EL (cell line): ENCODE measurements around the gene ILKAP.
A peak's percentile ranks its signal among the peaks of the same experiment; 100 is the strongest.

Experiments used
- DNase-seq: peaks from one replicate; pipeline ENCODE4 v3.0.0-alpha.2; 2016

ILKAP gene

DNA sequence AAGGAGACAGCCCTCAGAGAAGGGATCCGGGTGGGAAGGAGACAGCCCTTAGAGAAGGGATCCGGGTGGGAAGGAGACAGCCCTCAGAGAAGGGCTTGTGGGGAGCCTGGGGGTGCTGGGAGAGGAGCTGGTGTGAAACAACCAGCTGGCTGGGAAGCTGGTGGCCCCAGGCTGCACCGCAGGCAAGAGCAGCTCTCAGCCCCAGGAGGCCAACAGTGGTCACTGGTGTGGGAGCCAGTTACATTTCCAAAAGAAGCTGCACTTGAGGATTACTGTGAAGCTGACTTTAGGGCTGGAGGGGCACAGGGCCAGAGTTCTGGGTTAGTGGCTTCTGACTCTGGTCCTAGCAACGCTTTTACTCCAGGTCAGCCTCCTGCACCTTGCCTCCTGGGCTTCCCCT lies 33.1 kb upstream of the ILKAP start:
- no peak for DNase-seq

DNA sequence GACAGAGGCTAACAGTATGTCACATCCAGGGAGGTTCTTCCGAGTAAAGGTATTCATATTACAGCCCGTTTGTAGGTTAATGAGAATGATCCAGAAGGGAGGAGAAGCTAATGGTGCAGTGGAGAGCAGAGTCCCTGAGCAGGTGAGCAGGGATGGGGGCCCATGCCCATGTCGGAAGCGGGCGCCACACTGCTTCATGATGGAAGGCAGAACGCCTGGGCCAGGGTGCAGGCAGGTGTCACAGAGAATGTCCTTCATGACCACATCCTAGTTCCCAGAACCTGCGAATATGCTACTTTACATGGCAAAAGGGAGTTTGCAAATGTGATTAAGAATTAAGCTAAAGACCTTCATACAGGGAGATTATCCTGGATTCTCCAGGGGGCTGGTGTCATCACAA lies 32.4 kb upstream of the ILKAP start:
- DNase-seq, result no peak

GRCh38 chr2:238235331-238235732 lies 31.8 kb upstream of the ILKAP start:
- peak; percentile 29 for DNase-seq

DNA sequence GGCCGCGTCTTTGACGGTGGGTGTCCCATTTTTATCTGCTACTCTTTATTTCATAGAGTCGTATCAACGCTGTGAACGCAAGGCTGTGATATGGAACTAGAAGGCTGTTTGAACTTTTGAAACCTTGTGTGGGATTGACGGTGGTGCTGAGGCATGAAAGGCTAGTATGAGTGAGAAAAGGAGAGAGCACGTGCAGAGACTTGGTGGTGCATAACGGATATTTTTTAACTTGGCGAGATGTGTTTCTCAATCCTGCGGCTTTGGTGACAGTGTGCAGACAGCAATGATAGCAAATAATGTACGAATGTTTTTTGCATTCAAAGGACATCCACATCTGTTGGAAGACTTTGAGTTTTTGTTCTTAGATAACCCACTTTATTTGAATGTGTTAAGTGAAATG lies 30.1 kb upstream of the ILKAP start:
- no peak for DNase-seq

DNA sequence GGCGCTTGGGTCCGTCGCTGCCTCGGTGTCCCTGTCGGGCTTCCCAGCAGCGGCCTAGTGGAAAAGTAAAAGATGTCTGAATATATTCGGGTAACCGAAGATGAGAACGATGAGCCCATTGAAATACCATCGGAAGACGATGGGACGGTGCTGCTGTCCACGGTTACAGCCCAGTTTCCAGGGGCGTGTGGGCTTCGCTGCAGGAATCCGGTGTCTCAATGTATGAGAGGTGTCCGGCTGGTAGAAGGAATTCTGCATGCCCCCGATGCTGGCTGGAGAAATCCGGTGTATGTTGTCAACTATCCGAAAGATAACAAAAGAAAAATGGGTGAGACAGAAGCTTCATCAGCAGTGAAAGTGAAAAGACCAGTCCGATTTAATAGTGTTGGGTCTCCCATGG lies 28.3 kb upstream of the ILKAP start:
- DNase-seq, result no peak

DNA sequence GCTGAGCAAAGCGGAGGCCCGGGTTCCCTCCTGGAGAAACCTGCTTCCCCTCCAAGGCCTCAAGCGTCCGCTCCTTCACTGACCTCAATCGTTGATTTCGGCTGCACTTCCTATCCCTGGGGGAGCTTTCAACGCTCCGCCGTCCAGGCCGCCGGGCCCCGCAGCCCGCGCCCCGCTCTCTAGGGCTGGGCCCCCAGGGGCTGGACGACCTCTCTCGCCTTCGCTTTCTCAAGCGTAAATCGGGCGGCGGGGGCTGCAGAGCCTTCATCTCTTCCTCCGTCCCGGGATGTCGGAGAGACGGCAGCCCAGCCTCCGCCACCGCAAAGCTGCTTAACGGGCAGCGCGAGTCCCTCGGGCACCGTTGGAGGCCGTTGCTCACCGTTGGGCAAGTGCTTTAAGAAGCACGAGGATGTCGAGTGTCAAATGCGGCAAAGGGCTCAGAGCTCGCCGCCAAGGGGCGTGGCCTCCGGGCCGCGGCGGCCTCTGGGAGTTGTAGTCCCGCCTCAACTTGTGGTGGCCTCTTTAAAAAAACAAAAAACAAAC lies 27.8 kb upstream of the ILKAP start:
- peak; percentile 45 for DNase-seq

DNA sequence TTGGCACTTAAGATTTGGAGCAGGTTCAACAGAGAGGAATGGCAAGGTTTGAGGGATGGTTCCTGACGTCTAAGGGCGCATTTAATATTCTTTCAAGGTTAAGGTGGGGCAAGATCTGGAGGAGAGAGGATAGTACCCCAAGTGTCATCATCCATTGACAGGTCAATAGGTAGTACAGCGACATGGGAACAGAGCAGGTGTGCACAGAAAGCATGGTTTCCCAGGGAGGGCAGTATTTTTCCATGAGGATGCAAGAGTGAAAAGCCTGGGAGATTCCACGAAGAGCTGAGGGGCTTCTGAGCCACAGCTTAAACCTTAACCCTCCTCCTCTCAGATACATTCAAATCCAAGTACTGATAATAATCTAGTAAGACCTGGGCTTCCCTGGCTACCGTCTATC lies 27.2 kb upstream of the ILKAP start:
- DNase-seq, result no peak

DNA sequence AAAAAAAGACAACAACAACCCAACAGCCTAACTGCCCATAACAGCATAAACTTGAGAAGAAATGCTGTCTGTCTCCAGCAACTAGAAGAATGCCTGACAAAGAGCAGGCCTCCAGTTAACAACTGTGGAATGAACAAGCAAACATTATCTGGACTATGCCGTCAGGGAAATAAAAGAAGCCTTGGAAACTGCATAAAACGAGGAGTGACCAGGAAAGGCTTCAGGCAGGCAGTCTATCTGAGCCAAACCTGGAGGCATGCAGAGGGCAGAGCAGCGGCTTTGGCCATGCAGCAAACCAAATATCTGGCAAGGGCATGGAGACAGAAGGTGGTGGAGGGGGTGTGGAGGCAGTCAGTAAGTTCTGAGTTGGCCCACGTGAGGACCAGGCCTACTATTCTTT lies 25.2 kb upstream of the ILKAP start:
- no peak for DNase-seq

DNA sequence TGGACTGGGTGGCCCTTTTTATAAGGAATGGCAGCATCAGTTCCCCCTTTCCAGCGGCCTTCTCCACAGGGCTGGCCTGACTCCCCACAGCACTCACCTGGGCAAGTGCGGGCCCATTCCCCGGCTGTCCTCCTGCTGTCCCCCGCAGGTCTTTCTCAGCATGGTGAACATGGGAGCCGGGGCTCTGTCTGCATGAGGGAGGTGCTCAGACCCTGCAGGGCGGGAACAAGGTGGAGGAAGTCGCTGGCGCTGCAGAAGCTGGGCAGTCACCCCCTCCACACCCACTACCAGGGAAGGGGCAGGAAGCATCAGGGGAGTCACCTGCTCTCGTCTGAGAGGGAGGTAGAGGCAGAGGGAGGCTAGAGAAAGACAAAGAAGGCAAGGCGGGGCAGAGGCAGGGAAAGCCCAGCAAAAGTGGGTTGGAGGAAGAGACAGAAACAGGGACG lies 24.1 kb upstream of the ILKAP start:
- no peak for DNase-seq

DNA sequence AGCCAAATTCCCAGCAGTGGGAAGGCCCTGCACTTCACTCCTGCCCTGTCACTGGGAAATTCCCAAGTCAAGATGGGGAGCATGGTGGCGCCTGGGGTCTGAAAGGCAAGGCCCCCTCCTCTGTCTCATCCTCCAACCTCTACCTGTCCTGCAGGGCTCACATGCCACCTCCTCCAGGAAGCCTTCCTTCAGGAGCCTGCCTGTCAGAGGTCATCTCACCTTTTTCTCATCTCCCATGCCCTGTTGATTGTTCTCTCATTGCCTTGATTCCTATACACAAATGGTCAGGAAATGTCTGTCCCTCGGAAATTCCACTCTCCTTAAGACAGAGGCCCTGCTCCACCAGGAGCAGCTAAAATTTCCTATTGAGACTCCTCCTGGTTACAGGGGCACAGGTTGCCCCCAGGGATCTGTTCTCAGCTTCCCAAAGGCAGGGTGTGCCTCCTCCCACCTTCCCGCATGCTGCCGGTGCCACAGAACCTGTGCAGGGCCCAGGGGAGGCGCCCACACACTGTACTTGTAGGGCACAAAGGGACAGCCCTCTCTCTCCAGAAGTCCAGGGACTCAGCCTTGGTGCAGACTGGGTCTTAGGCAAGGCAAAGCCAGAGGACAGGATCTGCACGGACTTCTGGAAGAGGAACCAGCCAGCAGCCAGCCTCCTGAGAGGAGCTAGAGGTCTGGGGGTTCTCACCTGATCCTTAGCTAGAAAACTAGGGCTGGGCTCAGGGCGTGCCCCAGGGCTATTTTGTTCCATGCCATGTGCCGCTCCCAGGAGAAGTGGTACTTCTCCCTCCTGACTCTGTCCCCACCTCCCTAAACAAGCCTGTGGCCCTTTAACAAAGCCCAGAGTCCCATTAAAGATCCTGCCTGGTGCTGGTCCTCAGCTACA lies 23.4 kb upstream of the ILKAP start:
- DNase-seq, result no peak

DNA sequence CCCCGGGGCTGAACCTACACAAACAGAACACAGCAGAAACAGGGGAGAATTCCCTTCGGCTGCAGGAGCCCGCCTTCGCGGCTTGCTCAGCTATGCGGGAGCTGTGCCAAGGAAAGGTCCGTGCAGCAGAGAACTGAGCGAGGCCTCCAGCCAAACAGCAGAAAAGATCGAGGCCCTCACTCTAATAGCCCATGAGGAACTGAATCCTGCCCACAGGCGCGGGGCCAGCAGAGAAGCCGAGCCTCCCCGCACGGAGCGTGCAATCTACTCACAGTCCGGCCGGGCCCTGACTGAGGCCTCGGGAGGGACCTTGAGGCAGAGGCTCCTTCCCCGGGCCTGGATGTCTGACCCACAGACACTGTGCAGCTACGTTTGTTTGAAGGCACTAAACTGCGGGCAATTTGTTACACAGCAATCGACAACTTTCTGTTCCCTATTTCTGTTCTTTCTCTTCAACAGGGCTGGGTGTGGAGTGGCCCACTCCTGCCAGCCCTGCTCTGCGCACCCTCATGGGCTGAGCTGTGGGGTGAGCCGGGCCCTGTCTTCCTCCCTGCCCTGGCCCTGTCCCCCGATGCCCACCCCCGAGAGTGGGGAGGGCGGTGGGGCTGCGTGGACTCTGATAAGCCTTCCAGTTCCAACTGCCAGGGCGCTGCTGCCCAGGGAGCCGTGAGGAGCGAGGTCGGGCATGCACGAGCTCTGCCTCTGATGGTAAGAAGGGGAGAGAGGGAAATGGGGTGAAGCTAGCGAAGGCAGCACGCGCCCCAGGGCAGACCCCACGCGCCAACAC lies 22.6 kb upstream of the ILKAP start:
- DNase-seq, result no peak

DNA sequence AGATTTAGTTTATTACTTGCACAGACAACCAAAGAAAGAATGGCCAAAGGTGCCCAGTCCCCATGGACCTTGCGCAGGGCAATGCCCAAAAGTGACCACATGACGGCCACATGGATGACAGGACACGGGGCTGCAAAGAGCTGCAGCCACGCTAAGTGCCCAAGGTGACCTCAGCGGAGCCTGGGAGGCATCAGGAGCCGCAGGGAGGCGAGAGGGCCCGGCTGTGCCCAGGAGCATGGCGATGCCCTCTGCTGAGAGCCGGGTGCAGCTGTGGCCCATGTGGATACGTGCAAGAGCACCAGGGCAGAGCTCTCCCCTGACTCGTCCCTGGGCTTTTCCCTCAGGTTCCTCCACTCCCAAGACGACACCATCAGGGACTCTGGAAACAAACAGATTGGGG lies 21.6 kb upstream of the ILKAP start:
- no peak for DNase-seq

DNA sequence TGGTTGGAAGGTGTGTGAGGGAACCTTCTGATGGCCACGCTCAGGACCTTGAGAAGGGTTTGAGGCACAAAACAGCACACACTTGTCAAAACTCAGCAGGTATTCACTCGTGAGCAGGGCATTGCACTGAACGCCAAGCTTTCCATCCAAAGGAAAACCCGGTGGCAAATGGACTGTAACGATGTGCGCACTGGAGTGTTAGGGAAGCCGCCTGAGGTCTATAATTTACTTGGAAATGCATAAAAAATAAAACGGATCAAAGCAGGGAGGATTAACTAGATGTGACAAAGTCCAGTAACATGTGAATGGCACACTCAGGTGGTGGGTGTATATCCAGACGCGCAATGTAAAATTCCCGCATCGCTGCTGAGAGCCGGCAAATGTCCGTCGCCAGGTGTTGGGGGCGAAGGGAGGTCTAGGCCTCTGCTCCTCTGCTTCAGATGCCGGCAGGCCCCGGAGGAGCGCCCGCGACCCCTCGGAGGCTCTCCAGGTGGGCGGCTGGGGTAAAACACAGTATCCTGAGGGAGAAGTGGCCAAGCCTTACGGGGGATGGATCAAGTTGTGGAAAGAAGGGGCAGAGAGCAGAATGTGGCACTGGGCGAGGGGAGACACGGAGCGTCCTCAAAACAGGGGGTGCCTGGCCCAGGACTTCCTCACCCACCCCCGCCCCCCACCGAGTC lies 21.0 kb upstream of the ILKAP start:
- DNase-seq, result no peak

GRCh38 chr2:238220892-238221521 lies 17.5 kb upstream of the ILKAP start:
- DNase-seq, result peak; percentile 15

DNA sequence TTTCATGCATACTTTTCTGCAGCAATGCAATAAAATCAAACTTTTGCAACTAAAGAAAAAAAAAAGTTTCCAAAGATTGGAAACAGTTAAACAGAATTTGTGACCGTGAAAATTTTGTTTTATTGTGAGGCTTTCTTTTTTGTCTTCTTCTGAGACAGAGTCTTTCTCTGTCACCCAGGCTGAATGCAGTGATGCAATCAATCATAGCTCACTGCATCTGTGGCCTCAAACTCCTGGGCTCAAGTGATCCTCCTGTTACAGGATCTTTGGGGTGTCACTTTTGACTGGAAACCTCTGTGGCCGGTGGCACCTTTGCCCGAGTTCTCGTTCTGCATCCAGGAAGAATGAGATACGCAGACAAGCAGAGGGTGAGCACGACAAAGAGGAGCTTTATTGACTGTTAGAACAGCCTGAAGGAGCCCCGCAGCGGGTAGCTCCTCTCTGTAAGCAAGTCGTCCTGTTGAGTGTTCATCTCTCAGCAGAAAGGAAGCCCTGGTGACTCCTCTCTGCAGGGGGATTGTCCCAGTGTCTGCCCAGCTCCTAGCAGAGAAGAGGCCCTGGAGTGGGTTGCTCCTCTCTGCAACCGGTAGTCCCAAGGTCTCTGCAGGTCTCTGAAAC lies 16.9 kb upstream of the ILKAP start:
- no peak for DNase-seq

DNA sequence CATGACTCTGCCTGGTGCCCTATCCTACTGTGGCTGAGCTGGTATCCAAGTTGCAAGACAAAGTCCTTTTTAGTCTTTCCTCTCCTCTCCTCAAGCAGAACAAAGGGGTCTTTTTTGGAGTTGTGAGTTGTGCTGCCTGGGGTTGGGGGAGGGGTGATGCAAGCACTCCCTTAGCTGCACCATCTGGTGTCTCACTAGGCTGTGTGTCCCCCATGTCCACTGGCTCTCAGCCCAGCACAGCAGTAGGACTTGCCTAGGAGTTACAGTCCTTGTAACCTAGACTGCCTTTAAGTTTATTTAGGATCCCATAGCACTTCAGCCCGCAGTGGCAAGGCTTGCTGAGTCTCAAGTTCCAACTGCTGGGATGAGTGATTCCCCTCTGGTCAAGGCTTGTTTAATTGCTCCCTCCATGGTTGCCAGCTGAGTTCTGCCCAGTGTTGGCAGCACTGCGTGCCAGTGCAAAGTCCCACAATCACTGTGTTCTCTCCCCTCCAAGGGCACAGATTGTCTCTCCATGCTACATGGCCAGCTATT lies 13.2 kb upstream of the ILKAP start:
- no peak for DNase-seq

DNA sequence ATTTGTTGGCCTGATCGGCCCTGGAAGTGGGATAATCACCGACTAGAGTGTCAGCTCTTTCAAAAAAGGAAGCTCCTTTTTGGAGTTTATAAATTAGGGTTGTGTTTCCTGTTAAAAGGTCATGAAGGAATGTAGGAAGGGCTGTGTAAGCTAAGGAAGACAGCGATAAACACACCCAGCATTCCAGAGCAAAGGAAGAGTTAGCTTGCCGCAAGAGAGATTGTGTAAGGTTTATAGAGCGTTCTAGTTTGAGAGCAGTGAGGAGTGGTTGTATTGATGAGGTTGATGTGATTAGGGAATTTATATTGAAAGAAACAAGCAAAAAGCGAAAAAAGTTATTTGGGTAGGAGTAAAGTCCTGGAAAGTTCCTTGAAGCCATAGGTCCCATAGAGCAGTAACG lies 3.5 kb upstream of the ILKAP start:
- DNase-seq, result no peak

- DNase-seq, result no peak
Measured at GRCh38 chr2:238203973-238204683, 633 bp upstream of the ILKAP start.

DNA sequence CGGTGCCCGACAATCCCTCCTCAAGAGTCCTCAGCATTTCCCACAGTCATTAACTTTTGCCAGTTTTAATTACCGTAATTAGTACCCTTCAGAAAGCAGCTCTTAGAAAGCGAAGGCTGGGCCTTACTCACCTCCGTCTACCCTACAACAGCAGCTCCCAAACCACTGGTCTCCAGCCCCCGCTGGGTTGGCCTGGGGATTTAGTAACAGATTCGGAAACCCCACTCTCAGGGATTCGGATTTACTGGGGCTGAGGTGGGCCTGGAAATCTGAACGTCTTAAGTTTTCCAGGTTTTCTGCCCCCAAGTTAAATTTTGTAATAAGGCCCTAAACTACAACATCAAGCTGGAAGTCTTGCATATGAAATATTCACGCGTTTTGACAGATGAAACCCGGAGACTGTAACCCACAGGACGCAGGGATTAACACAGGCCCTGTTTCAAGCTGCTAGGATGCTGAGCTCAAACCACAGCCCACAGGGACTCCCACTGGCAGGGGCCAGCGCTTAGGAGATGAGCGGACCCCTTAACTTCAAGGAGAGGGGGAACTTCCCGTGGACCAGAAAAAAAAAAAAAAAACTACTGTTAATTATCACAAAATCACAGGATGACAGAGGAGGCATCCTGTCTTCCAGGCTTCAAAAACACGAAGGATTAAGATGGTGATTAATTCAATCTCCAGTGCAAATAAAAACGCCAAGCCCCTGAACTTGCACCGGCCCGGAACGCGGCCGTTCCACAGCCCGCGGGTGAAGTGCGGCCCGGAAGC lies 985 bp downstream of the ILKAP start:
- peak; percentile 15 for DNase-seq

DNA sequence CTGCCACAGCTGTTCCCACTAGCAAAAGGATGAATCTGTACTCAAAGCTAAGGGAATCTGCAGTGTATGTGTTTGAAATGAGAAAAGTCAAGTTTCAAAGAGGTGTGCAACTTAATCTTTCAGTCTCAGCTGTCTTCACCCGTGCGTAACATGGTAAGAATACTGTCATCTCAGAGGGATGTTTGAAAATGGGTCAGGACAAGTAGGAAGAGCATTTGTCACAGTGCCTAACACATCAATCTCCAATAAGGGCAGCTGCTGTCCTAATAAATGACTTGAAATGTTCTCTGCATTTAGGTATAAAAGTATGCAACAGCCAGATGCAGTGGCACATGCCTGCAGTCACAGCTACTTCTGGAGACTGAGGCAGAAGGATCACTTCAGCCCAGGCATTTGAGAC lies 13.1 kb downstream of the ILKAP start:
- DNase-seq, result no peak
